NCI-H2196 (cell line): ENCODE data around the gene PLD4.
"Not testable (repeated sequence)": the region's sequence is repeated elsewhere in the genome, so short reads cannot be mapped to it uniquely, and the experiment has no call there.

ENCODE experiments used
- DNase-seq: peaks from one replicate; lab custom pipeline; 2025; ENCODE audit not compliant: unreplicated experiment; lab: John Stamatoyannopoulos, UW

The PLD4 gene

GRCh38 chr14:104939666-104940410 is 15.2 kb downstream of the PLD4 start:
- DNase-seq = no peak

GRCh38 chr14:104940526-104941150 is 16.0 kb downstream of the PLD4 start:
- no peak for DNase-seq

- DNase-seq = no peak
These were observed 17.1 kb downstream of the PLD4 start for GRCh38 chr14:104941508-104942365.

GRCh38 chr14:104942586-104942985 is 17.9 kb downstream of the PLD4 start:
- no peak for DNase-seq

GRCh38 chr14:104943216-104944015 is 18.7 kb downstream of the PLD4 start:
- DNase-seq = not testable (repeated sequence)

- DNase-seq = not testable (repeated sequence)
These were observed 19.3 kb downstream of the PLD4 start for GRCh38 chr14:104944016-104944308.

GRCh38 chr14:104944436-104945205 is 19.9 kb downstream of the PLD4 start:
- DNase-seq = not testable (repeated sequence)

- DNase-seq = not testable (repeated sequence)
These were observed 20.6 kb downstream of the PLD4 start for GRCh38 chr14:104945266-104945665.

- DNase-seq = not testable (repeated sequence)
These were observed 21.6 kb downstream of the PLD4 start for GRCh38 chr14:104945986-104946965.

GRCh38 chr14:104947201-104947600 is 22.5 kb downstream of the PLD4 start:
- DNase-seq = not testable (repeated sequence)

- DNase-seq = not testable (repeated sequence)
These were observed 23.4 kb downstream of the PLD4 start for GRCh38 chr14:104947881-104948735.

- no peak for DNase-seq
These were observed 24.0 kb downstream of the PLD4 start for GRCh38 chr14:104948736-104949031.

- DNase-seq = not testable (repeated sequence)
These were observed 24.8 kb downstream of the PLD4 start for GRCh38 chr14:104949406-104949955.

- DNase-seq = no peak
These were observed 25.3 kb downstream of the PLD4 start for GRCh38 chr14:104950021-104950420.

GRCh38 chr14:104950701-104951100 is 26.0 kb downstream of the PLD4 start:
- DNase-seq = not testable (repeated sequence)

GRCh38 chr14:104951863-104952657 is 27.4 kb downstream of the PLD4 start:
- not testable (repeated sequence) for DNase-seq

- DNase-seq = no peak
These were observed 28.4 kb downstream of the PLD4 start for GRCh38 chr14:104953097-104953496.
